ENCODE data around the gene CPLX4.

GRCh38 chr18:59265246-59265973 lies 53.0 kb downstream of the CPLX4 start:
- no peak for TF ChIP-seq CTCF (IDR thresholded peaks at IDR 0.05; ENCODE audit: low read length)
- no peak for TF ChIP-seq EZH2 (IDR thresholded peaks at IDR 0.05; ENCODE audit: borderline replicate concordance, low read length)
